Gastrocnemius medialis (tissue), 4 donors: ENCODE data around the gene ZNF277.

Source experiments
- POLR2A ChIP-seq, 2 donors: fragments of 450-650 bp; IDR thresholded peaks; one replicate each; pipeline ENCODE4 v1.6.1; 2017; ENCODE audit warnings: antibody characterized with exemption in 2 of 2, mild to moderate bottlenecking in 2 of 2, moderate library complexity in 2 of 2
- TF ChIP-seq, protein P1 (sequence below), 5 experiments: fragments of 450-650 bp in 3 of 5; fragments of 200-600 bp in 2 of 5; sonication (generic) in 2 of 5; IDR thresholded peaks in 4 of 5; conservative IDR thresholded peaks in 1 of 5; 1 replicate in 4 of 5; 2 replicates in 1 of 5; pipeline ENCODE4 v1.5.1; 2016 to 2019; ENCODE audit warnings: antibody characterized with exemption in 5 of 5, mild to moderate bottlenecking in 3 of 5, moderate library complexity in 3 of 5

DNA sequence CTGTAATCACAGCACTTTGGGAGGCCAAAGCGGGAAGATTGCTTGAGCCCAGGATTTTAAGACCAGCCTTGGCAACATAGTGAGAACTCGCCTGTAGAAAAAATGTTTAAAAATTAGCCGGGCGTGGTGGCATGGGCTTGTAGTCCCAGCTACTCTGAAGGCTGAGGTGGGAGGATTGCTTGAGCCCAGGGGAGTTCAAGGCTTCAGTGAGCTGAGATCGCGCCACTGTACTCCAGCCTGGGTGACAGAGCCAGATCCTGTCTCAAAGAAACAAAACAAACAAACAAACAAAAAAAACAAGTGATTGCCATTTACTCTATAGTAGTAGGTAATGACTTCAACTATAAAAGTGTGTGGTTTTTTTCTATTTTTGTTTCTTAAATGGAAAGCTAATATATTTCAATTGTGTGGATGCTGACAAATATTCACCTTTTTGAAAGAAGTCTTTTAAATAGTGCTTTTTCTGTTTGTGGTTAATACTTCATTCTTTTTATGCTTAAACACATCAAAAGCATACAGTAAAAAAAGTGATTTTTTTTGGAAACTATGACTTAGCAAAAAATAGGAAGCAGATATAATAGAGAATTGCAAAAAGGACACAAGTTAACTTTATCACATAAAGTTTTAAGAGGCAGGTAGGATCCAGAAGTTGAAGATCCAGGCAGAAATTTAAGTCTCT lies 48.4 kb downstream of the ZNF277 start:
- TF ChIP-seq, protein P1, sequence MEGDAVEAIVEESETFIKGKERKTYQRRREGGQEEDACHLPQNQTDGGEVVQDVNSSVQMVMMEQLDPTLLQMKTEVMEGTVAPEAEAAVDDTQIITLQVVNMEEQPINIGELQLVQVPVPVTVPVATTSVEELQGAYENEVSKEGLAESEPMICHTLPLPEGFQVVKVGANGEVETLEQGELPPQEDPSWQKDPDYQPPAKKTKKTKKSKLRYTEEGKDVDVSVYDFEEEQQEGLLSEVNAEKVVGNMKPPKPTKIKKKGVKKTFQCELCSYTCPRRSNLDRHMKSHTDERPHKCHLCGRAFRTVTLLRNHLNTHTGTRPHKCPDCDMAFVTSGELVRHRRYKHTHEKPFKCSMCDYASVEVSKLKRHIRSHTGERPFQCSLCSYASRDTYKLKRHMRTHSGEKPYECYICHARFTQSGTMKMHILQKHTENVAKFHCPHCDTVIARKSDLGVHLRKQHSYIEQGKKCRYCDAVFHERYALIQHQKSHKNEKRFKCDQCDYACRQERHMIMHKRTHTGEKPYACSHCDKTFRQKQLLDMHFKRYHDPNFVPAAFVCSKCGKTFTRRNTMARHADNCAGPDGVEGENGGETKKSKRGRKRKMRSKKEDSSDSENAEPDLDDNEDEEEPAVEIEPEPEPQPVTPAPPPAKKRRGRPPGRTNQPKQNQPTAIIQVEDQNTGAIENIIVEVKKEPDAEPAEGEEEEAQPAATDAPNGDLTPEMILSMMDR (IDR thresholded peaks at IDR 0.05 in 4 of 5, conservative IDR thresholded peaks at IDR 0.05 in 1 of 5) = no peak
- TF ChIP-seq POLR2A (IDR thresholded peaks at IDR 0.05) = no peak
